B cell (primary cell): Measurements from ENCODE around the gene MAP3K7CL. TPM values are rescaled to one million over a fixed set of nuclear protein-coding genes. Genes with fewer than 3 reads are reported as not detected.

Experiments
- ATAC-seq: fragments of 200-7000 bp; cut with Tn5 transposase; one replicate; pipeline ENCODE4 v1.10.0; 2021; ENCODE audit warnings: low read depth, mild to moderate bottlenecking, moderate number of reproducible peaks, moderate library complexity
- CTCF ChIA-PET: fragments of 350-600 bp; sonication (Branson Sonifier 250); formaldehyde crosslinking; loops from one replicate; lab custom pipeline; 2021; ENCODE audit warnings: antibody characterized with exemption, inconsistent platforms; lab: Charles Lee
- POLR2A ChIA-PET: fragments of 350-600 bp; sonication (Branson Sonifier 250); formaldehyde crosslinking; loops from one replicate; lab custom pipeline; 2021; ENCODE audit warnings: antibody characterized with exemption; lab: Charles Lee
- DNase-seq: peaks from one replicate; pipeline ENCODE4 v3.0.0; 2013
- H2AFZ ChIP-seq: 2 replicates; pipeline ENCODE4 v1.6.1; 2012; ENCODE audit warnings: mild to moderate bottlenecking, low read depth, low read length; ENCODE audit not compliant: insufficient read depth, poor library complexity, severe bottlenecking
- H3K27ac ChIP-seq, 2 donors: 1 replicate in 1 of 2; 2 replicates in 1 of 2; pipeline ENCODE4 v1.5.1; 2012 to 2013; ENCODE audit warnings: low read length in 2 of 2, mild to moderate bottlenecking in 2 of 2, moderate library complexity in 1 of 2
- H3K27me3 ChIP-seq, 4 experiments: fragments of 200-600 bp in 1 of 4; sonication (generic) in 1 of 4; replicated peaks in 1 of 4; 1 replicate in 2 of 4; 2 replicates in 2 of 4; pipeline versions ENCODE4 v1.6.1 to v1.7.0; 2013 to 2016; ENCODE audit warnings: low read length in 3 of 4, mild to moderate bottlenecking in 2 of 4, mixed read lengths in 1 of 4, moderate library complexity in 1 of 4; ENCODE audit not compliant: insufficient read depth in 4 of 4, control insufficient read depth in 3 of 4; ENCODE audit errors: control extremely low read depth in 1 of 4
- H3K36me3 ChIP-seq, 2 experiments: replicated peaks in 1 of 2; 1 replicate in 1 of 2; 2 replicates in 1 of 2; pipeline versions ENCODE4 v1.6.1 to v1.7.1; 2013; ENCODE audit warnings: low read length in 1 of 2; ENCODE audit not compliant: insufficient read depth in 2 of 2, control insufficient read depth in 1 of 2; ENCODE audit errors: control extremely low read depth in 1 of 2, extremely low read depth in 1 of 2
- H3K4me1 ChIP-seq, 2 donors: fragments of 200-600 bp in 1 of 2; sonication (generic) in 1 of 2; 1 replicate in 1 of 2; 2 replicates in 1 of 2; pipeline versions ENCODE4 v1.5.1 to v1.6.1; 2013 to 2017; ENCODE audit warnings: low read length in 2 of 2; ENCODE audit not compliant: control insufficient read depth in 2 of 2, insufficient read depth in 2 of 2
- H3K4me2 ChIP-seq: replicated peaks from 2 replicates; pipeline ENCODE3; 2012; ENCODE audit warnings: mild to moderate bottlenecking, low read depth, low read length; ENCODE audit not compliant: poor library complexity, severe bottlenecking
- H3K4me3 ChIP-seq, 5 experiments: fragments of 200-600 bp in 1 of 5; sonication (generic) in 1 of 5; 1 replicate in 3 of 5; 2 replicates in 2 of 5; pipeline versions ENCODE4 v1.5.1 to v1.7.0; 2011 to 2016; ENCODE audit warnings: low read length in 4 of 5, mild to moderate bottlenecking in 4 of 5, low read depth in 2 of 5, control low read depth in 1 of 5, moderate library complexity in 1 of 5; ENCODE audit not compliant: insufficient read depth in 1 of 5; ENCODE audit errors: control extremely low read depth in 1 of 5, extremely low read depth in 1 of 5
- H3K79me2 ChIP-seq: fragments of 200-600 bp; sonication (generic); one replicate; pipeline ENCODE4 v1.6.0; 2016; ENCODE audit warnings: low read length; ENCODE audit not compliant: control insufficient read depth, insufficient read depth
- H3K9ac ChIP-seq: fragments of 200-600 bp; sonication (generic); 2 replicates; pipeline ENCODE4 v1.6.1; 2017; ENCODE audit warnings: mild to moderate bottlenecking, low read length, moderate library complexity
- H3K9me3 ChIP-seq, 3 donors: one replicate each; pipeline versions ENCODE4 v1.6.1 to v1.7.1; 2013; ENCODE audit warnings: low read length in 2 of 3; ENCODE audit not compliant: control insufficient read depth in 2 of 3, insufficient read depth in 1 of 3; ENCODE audit errors: control extremely low read depth in 1 of 3
- H4K20me1 ChIP-seq: 2 replicates; pipeline ENCODE4 v1.6.0; 2012; ENCODE audit warnings: mild to moderate bottlenecking, low read length; ENCODE audit not compliant: insufficient read depth, control insufficient read depth, poor library complexity, severe bottlenecking
- H3K27ac Mint-ChIP-seq: one replicate; pipeline ENCODE4 v1.8.0; 2021; ENCODE audit warnings: mixed read lengths
- H3K27me3 Mint-ChIP-seq: one replicate; pipeline ENCODE4 v1.8.0; 2021; ENCODE audit warnings: mixed read lengths
- H3K4me1 Mint-ChIP-seq: one replicate; pipeline ENCODE4 v1.8.0; 2021; ENCODE audit warnings: mixed read lengths
- H3K4me3 Mint-ChIP-seq: one replicate; pipeline ENCODE4 v1.8.0; 2021; ENCODE audit warnings: mixed read lengths
- H3K9me3 Mint-ChIP-seq: one replicate; pipeline ENCODE4 v1.8.0; 2022; ENCODE audit warnings: mixed read lengths; ENCODE audit not compliant: insufficient read depth
- CTCF ChIP-seq: fragments of 200-600 bp; IDR thresholded peaks from one replicate; pipeline ENCODE4 v1.8.0; 2022; ENCODE audit warnings: antibody characterized with exemption, mild to moderate bottlenecking
- EZH2 ChIP-seq: IDR thresholded peaks from 2 replicates; pipeline ENCODE4 v1.6.1; 2012; ENCODE audit warnings: borderline replicate concordance, low read depth, mild to moderate bottlenecking, moderate library complexity, low read length; ENCODE audit not compliant: insufficient read depth, poor library complexity, severe bottlenecking
- WGBS: methylation state at CpG from one replicate; pipeline ENCODE4 v1.1.5; 2013; ENCODE audit warnings: missing lambda C conversion rate; ENCODE audit not compliant: insufficient coverage; 5-methylcytosine and 5-hydroxymethylcytosine counted together
- intact Hi-C: fragments of 100-400 bp; cut with micrococcal nuclease; formaldehyde crosslinking; loops from one replicate; pipeline ENCODE4 v1.10.0; 2022
- polyA plus RNA-seq: library from polyadenylated mRNA; depleted of rRNA; stranded (reverse); fragments of >200 nt; gene quantifications from 2 replicates; pipeline ENCODE4 v1.2.3, GENCODE V29; 2012
- total RNA-seq, 2 donors: library from RNA; stranded (reverse); fragments of 120-200 nt in 1 of 2; gene quantifications; 1 replicate in 1 of 2; 2 replicates in 1 of 2; pipeline versions ENCODE4 v1.2.3 to v1.2.4, GENCODE V29; 2013 to 2022

The MAP3K7CL gene
- total and polyA plus RNA-seq, 2 donors (not counting 1 experiment from before 2014, with no cell fraction given) = 8.9 to 11.9 TPM

GRCh38 chr21:29164323-29164942 is 34.0 kb downstream of the MAP3K7CL start:
- Histone ChIP-seq H3K9me3 (no peaks in the 10 kb centered on the region), H3K4me2 (no peak overlapping the region), H2AFZ (no peak overlapping the region), H3K9ac (no peak overlapping the region), H3K27ac (no peak overlapping the region), H3K4me3 (no peak overlapping the region), H3K79me2 (no peaks in the 10 kb centered on the region), H3K4me1 (no peaks in the 10 kb centered on the region), H3K27me3 (no peaks in the 10 kb centered on the region), H3K36me3 (peaks cover 0 to 6% of the 10 kb centered on the region in 2 experiments), H4K20me1 (no peaks in the 10 kb centered on the region)
- Mint-ChIP-seq H3K4me1 (no peaks in the 10 kb centered on the region), H3K27ac (no peak overlapping the region), H3K27me3 (no peaks in the 10 kb centered on the region), H3K4me3 (no peak overlapping the region), H3K9me3 (no peaks in the 10 kb centered on the region)
- POLR2A ChIA-PET = interaction anchor here (1.0 kb wide), 1 partner anchor 33 kb away, joined by 9 read pairs; no protein-coding TSS in a partner anchor
- DNase-seq (peak; percentile 39), ATAC-seq (no peak)
- no CpG with 5 or more reads among the region's 8 CpGs for WGBS
- TF ChIP-seq EZH2 = no peak
- peak; percentile 37 for TF ChIP-seq CTCF
- CTCF ChIA-PET = interaction anchor here (0.7 to 3.1 kb wide), 21 partner anchors 11 to 595 kb away, joined by 3 to 25 read pairs (median 4); no protein-coding TSS in a partner anchor
- intact Hi-C loops = loop anchor here (1.0 to 2.0 kb wide), 2 partner anchors 74 to 208 kb away; no protein-coding TSS in a partner anchor

GRCh38 chr21:29166323-29166722 is 35.9 kb downstream of the MAP3K7CL start:
- Mint-ChIP-seq H3K27ac (no peak overlapping the region), H3K4me1 (peaks cover 9% of the 10 kb centered on the region), H3K9me3 (no peaks in the 10 kb centered on the region), H3K4me3 (no peak overlapping the region), H3K27me3 (no peaks in the 10 kb centered on the region)
- H3K4me3 ChIP-seq = no peak overlapping the region
- no peaks in the 10 kb centered on the region for H3K79me2 ChIP-seq
- peaks cover 3 to 9% of the 10 kb centered on the region in 2 donors for H3K4me1 ChIP-seq
- no peak for TF ChIP-seq EZH2
- TF ChIP-seq CTCF = no peak
- intact Hi-C loops = no loop called here
- no peak overlapping the region for H3K27ac ChIP-seq
- no peaks in the 10 kb centered on the region for H4K20me1 ChIP-seq
- H3K27me3 ChIP-seq = no peaks in the 10 kb centered on the region
- ATAC-seq (no peak), DNase-seq (no peak)
- no CpG with 5 or more reads among the region's 3 CpGs for WGBS
- H2AFZ ChIP-seq = no peak overlapping the region
- no peaks in the 10 kb centered on the region for H3K9me3 ChIP-seq
- no peak overlapping the region for H3K9ac ChIP-seq
- ChIA-PET POLR2A (no interaction called here), CTCF (interaction anchor here (1.0 kb wide), 1 partner anchor 135 kb away, joined by 3 read pairs; no protein-coding TSS in a partner anchor)
- peaks cover 0 to 2% of the 10 kb centered on the region in 2 experiments for H3K36me3 ChIP-seq
- no peak overlapping the region for H3K4me2 ChIP-seq
